NCI-H2227 treated with DMSO at 0.1 percent for 48 hours (cell line): ENCODE measurements around the gene SEC31A.
"Not testable (repeated sequence)": the region's sequence is repeated elsewhere in the genome, so short reads cannot be mapped to it uniquely, and the experiment has no call there.

Source experiments
- DNase-seq: peaks from one replicate; lab custom pipeline; 2025; lab: John Stamatoyannopoulos, UW

Gene SEC31A, protein sequence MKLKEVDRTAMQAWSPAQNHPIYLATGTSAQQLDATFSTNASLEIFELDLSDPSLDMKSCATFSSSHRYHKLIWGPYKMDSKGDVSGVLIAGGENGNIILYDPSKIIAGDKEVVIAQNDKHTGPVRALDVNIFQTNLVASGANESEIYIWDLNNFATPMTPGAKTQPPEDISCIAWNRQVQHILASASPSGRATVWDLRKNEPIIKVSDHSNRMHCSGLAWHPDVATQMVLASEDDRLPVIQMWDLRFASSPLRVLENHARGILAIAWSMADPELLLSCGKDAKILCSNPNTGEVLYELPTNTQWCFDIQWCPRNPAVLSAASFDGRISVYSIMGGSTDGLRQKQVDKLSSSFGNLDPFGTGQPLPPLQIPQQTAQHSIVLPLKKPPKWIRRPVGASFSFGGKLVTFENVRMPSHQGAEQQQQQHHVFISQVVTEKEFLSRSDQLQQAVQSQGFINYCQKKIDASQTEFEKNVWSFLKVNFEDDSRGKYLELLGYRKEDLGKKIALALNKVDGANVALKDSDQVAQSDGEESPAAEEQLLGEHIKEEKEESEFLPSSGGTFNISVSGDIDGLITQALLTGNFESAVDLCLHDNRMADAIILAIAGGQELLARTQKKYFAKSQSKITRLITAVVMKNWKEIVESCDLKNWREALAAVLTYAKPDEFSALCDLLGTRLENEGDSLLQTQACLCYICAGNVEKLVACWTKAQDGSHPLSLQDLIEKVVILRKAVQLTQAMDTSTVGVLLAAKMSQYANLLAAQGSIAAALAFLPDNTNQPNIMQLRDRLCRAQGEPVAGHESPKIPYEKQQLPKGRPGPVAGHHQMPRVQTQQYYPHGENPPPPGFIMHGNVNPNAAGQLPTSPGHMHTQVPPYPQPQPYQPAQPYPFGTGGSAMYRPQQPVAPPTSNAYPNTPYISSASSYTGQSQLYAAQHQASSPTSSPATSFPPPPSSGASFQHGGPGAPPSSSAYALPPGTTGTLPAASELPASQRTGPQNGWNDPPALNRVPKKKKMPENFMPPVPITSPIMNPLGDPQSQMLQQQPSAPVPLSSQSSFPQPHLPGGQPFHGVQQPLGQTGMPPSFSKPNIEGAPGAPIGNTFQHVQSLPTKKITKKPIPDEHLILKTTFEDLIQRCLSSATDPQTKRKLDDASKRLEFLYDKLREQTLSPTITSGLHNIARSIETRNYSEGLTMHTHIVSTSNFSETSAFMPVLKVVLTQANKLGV

DNA sequence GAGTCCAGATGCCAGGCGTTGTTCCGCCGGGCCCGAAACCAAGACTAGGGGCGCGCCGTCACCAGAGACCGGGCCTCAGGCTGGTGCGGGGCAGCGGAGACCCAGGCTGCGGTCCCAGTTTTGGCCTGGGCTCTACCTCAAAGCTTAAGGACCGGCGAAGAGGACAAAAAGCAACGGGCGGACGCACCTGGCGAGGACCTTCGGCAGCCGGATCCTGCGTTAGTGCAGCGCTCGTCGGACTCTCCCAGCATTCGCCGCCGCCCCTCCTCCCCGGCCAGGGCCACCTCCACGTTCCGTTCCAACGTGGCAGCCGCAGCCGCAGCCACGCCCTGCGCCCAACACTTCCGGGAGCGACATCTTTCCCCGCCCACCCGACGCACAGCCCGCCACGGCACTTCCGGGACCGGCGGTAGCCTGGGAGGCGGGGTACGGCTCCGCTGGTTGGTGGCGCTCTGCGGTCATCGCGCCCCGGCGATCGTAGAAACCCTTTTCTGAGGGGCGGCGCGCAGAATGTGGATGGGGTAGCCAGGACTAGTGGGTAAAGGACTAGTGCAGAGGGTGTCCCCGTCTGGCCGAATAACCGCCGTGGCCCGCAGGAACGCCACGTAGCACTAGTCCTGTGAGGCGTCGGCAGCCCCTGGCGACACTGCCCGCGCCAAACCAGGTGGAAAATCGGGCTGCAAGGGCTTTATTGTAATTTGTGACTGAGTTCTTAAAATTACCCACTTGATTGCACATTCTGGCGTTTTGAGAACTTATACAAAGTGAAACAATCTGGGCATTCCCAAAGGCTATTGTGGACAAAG lies at the start of gene SEC31A:
SEC31A (minus strand) TSS at position 253 of the 806 bp plus-strand sequence. CDS start 9,217 bp downstream, outside the sequence.
- DNase-seq: peak; percentile 82

DNA sequence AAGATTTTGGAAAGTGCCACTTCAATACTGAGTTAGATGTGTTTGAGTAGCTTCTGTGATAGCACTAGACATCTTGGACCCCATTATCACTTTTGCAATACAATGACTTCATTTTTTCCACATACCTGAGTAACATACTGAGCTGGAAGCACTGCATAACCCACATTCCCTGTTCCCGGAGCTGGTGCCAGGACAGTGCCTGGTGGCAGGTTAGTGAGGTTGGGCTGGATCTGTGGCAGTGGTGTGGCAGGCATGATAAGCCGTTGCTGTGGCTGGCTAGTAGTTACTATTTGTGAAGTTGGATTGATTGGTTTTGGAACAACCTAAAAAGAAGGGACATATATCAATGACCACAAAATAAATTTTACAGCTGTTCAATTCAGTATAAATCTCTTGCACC lies 48.5 kb upstream of the SEC31A start:
- no peak for DNase-seq

DNA sequence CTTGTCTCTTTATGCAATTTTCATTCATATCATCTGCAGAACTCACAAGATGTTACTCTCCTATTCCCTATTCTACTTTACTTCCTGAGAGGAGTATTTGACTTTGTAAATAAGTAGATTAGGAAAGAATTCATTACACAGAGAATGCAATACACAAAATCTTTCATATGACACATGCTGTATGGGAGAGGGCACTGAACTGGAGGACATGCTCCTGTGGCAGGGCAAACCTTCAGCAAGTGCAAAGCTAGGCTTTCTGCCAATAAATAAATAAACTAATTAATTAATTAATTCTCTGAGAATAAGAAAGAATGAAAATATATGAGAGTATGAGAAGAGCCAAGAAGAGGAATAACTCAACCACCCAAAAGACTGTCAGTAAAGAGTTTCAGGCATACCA lies 43.5 kb upstream of the SEC31A start:
- no peak for DNase-seq

DNA sequence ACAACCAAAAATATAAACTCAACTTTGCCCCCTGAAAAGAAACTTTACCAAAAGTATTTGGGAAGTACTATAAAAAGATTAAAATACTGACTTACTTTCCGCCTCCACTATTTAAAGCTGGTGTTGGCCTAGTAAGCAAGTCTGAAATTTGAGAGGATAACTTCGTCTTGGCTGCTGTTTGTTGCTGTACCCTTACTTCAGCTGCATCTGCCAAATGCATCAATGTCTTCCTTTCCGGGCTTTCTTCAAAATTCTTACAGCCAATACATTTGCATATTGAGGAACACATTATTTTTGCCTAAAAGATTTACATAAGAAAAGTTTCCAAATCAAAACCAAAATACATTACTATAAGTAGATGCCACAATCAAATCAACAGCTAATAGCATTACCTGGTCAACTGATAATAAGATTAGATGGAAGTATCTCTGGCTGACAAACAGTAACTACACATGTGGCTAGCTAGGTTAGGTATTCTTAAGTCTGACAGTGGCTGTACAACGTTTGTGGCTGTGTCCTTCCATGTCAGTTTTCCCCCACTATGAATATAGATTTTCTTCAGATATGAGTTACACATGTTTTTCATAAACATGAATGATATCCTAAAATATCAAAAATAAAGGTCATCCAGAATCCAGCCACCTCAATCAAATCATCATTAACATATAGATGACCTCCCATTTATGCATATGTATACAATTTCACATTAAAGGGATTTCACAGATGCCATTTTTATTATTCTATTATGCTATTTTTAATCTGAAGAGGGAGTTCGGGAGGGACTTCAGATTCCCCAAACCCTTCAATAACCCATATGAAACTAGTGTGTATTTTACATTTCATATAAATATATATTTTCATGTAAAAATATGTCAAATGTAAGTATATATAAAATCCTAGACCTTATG lies 40.1 kb upstream of the SEC31A start:
- DNase-seq: no peak

DNA sequence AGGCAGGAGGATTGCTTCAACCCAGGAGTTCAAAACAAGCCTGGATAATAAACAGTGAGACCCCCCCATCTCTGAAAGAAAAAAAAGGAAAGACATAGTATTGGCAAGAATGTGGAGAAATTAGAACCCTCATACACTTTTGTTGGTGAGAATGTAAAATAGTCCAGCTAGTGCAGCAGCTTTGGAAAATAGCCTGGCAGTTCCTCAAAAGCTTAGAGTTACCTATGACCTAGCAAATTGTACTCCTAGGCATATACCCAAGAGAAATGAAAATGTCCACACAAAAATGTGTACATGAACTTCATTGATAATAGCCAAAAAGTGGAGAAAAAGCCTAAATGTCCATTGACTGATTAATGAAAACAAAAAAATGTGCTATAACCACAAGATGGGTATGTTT lies 30.8 kb upstream of the SEC31A start:
- no peak for DNase-seq

DNA sequence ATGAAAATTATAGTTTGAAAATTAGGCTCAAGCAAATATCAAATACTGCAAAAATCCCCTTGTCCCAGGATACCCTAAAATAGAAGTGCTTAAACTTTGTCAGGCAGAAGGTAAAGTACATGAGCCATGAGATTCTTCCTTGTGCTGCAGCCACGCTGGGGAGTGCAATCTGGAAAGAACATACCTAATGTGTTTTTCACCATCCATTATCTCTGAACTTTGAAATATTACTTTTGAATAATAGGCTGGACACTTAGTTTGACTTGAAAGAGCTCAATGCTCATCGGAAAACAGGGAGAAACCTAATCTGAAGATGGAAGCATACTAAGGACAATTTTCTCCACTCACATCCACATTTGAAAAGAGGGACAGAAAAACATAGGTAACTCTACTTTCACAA lies 28.4 kb upstream of the SEC31A start:
- no peak for DNase-seq

DNA sequence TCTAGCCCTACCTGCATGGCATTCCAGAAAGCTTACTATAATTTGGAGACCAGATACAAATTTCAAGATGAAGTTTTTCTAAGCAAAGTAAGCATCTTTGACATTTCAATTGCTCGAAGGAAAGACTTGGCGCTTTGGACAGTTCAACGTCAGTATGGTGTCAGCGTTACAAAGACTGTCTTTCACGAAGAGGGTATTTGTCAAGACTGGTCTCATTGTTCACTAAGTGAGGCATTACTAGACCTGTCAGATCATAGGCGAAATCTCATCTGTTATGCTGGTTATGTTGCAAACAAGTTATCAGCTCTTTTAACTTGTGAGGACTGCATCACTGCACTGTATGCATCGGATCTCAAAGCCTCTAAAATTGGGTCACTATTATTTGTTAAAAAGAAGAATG lies 27.1 kb upstream of the SEC31A start:
- DNase-seq: no peak

DNA sequence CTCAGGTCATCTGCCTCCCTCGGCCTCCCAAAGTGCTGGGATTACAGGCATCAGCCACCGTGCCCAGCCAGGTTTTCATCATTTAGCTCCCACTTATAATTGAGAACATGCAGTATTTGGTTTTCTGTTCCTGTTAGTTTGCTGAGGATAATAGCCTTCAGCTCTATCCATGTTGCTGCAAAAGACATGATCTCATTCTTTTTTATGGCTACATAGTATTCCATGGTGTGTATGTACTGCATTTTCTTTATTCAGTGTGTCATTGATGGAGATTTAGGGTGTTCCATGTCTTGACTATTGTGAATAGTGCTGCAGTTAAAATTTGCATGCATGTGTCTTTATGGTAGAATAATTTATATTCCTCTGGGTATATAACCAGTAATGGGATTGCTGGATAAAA lies 23.0 kb upstream of the SEC31A start:
- DNase-seq: not testable (repeated sequence)

DNA sequence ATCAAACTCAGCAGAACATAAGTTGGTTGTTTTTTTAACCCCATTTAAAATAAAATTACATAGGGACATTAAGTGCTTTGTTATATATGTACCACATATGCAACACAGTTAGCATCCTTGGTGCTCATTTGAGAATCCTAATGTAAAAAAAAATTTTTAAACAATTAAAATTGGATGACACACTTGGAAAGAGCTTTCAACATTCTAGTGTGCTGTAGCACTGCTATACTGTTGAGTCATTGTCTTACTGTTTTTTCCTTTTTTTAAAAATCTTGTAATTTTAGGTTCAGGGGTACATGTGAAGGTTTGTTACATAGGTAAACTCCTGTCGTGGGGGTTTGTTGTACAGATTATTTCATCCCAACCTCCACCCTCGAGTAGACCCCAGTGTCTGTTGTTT lies 22.4 kb upstream of the SEC31A start:
- DNase-seq: no peak

DNA sequence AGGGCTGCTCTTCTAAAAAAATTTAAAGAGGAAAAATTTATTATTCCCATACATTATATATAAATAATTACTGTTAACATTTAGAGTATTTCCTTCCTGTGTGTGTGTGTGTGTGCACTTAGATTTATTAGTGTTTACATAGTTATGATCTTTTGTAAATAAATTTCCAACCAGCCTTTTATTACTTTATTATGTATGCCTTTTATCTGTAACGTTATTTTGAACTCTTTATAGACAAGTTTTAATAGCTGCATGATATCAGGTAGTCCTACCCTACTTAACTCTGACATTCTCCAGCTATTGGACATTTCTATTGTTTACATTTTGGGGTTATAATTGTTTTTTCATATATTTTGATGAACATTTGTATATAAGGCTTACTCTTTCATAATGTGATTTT lies 18.4 kb upstream of the SEC31A start:
- DNase-seq: no peak

DNA sequence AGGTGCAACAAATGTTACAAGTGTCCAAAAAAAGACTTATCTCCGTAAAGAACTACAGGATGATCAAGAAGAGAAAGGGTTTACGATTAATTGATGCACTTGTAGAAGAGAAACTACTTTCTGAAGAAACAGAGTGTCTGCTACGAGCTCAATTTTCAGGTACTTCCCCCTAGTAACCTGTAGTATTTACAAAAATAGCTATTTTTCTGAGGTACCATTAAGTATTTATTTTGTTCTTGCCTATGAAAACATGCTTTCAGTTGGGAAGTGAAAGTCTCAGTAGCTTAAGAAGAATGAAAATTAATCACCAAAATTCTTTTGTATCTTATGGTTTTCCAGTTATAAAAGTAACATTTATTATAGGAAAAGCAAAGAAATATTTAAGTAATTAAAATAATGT lies 15.5 kb upstream of the SEC31A start:
- no peak for DNase-seq

DNA sequence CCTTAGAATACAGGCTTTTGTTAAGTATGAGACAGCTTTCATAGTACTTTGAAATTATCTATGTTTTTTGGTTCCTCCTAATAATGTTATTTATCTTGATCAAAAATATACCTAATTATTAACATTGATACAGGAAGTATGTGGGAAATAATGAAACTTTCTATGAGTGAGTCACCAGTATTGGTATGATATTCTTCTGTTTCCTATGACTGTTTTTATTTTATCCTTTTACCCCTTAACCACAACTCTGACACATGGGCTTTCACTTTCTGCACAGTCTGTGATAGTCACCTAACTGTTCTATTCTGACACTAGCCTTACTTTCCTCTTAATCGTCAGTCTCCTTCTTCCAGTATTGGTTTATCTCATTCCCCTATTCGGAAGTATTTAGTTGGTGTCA lies 14.3 kb upstream of the SEC31A start:
- no peak for DNase-seq

DNA sequence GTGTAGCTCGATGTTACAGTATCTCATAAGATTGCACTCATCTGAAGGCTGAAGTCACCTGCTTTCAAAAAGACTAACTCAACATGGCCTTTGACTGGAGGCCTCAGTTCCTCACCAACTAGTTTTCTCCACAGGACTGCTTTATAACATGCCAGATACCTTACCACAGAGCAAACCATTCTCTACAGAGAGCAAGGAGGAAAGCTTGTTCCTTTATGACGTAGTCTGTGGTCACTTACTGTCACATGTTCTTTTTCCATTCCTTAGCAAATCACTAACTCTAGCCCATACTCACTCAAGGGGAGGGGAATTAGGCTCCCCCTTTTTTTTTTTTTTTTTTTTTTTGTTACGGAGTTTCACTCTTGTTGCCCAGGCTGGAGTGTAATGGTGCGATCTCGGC lies 12.8 kb upstream of the SEC31A start:
- no peak for DNase-seq

DNA sequence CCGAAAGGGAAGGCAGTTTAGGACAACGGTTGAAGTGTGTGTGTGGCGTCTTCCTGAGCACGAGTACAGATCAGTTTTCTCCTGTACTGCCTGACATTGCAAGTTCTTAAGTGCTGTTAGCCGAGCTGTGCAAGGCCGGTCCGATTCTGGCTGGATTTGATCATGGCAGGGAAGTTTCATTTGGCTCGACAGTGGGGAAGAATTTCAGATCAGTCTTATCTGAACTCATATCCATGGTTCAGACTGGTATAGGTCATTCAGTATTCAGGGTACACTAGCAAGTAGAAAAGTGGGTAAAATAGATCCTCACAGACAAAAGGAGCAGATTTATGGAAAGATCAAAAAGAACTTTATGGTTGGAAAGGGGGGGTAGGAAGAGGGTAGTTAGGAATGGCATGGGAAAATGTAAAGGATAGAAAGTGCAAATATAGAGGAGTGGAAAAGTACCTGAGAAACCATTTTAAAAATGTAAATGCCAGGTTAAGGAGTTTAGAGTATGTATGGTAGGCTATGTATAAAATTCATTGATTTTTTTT lies 10.3 kb upstream of the SEC31A start:
- no peak for DNase-seq

DNA sequence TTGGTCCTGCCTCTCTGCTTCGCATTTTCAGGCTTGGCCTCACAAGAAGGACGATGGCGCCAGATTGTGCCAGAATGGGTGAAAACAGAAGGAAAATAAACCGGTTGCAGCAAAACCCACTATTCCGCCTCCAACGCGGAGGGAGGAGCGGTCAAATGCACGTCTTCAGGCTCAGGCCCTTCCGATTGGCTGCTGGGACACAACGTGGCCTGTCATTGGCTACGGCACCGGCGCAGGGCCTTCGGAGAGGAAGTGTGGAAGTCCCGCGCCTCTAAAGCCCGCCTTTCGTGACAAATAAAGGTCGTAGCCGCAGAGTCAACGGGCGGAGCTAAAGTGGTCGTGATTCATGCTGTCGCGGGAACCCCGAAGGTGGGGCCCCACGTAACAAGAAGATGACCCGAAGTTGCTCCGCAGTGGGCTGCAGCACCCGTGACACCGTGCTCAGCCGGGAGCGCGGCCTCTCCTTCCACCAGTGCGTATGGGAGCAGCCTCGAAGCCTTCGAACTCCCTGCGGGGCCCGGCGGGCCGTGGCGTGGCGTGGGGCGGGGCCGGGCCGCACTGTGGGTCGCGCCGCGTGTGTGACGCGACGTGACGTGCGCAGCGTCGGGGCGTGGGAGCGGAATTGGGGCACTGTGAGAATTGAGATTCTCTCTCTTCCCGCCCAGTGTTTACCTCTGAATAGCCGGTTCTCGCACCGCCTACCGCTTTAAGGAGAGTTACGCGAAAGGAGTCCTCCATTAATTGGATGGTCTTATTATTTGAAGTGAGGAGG lies 9.6 kb upstream of the SEC31A start, which contains the start of gene THAP9:
THAP9 (plus strand) TSS at position 325 of the 772 bp plus-strand sequence; CDS start at position 393, 68 bp downstream.
- peak; percentile 91 for DNase-seq

DNA sequence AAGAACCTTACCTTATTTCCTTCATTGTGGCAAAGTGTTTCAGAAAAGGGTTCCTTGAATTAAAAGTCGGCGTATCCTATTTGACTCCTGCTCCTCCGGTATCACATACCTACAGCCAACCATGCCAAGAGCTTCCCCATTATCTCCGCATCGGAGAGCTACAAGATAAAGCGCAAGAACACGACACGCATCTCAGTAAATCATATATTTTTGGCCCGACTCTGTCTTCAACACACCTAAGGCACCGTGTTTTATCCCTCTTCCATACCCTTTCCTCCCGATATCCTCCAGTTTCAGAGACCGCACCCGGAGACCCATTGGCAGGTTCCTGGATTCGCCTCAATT lies 9.1 kb upstream of the SEC31A start:
- peak; percentile 40 for DNase-seq

DNA sequence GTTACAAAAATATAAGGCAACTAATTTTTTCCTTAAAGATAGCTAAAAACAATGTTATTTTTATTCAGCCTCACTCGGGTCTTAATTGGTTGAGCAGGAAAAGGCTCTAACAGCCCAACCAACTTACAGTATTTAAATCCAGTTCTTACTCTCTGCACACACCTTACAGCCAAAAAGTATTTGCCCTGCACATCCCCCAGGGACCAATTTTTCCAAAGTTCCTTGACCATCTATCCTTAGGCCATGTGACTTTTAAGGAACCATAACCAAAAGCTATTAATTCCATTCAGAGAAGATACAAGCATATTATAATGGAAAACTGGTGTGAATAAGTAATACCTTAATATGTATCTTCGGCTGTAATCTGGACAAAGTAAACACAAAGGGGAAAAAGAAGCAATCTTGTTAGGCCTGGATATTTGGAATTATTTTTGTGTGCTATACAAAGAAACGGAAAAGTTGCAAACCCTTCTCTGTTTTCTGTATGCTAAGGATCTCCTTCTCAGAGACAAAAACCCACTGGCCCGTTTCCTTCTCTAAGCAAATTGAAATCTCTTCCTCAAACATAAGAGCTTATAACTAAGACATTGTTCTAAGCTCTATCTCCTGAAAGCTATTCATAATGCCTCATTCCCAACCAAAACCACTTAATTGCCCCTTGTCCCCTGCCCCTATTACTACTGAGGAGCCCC lies 8.6 kb upstream of the SEC31A start:
- no peak for DNase-seq

DNA sequence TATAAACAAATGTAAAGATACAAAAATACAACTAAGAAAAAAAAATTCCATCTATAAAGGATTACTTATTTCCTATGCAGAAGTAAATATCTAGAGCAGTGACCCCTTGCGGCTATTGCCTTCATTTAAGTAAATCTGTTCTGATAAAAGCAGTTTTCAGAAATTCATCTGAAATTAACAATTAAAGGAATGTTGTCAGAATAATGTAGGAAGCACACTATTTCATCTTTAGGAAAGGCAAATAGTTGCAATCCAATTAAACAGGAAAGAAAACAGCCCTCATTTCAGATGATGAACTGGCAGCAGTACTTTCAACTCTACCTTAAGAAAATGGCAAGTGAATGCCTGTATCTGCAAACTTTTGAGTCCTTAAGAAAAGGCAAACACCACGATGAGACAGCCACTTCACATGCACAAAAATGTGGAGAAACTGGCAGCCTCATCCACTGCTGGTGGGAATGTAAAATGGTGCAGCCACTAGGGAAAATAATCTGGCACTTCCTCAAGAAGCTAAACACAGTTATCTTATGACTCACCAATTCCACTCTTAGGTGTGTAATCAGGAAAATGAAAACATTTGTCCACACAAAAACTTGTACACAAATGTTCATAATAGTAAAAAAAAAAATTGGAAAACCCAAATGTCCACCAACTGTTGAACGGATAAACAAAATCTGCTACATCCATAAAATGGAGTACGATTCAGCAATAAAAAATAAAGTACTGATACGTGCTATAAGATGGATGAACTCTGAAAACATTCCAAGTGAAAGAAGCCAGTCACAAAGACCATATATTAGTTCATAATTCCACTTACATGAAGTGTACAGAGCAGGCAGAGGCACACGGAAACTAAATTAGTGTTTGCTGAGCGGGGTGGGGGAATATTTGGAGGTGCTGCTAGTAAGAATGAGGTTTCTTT lies 7.6 kb upstream of the SEC31A start:
- DNase-seq: no peak
